HL-60 (cell line): ENCODE data around the gene TTC8.

ENCODE experiments used
- DNase-seq, 2 experiments: peaks; one replicate each; pipeline ENCODE4 v3.0.0-alpha.2; 2010 to 2020; ENCODE audit warnings: low read depth in 1 of 2, low spot score in 1 of 2
- H3K27ac ChIP-seq: fragments of 250-450 bp; sonication (Bioruptor Pico); replicated peaks from 2 replicates; pipeline ENCODE4 v1.5.1; 2020; ENCODE audit warnings: mild to moderate bottlenecking, moderate library complexity
- H3K27me3 ChIP-seq: fragments of 250-450 bp; sonication (Bioruptor Pico); 2 replicates; pipeline ENCODE4 v1.5.1; 2021; ENCODE audit warnings: mild to moderate bottlenecking, moderate library complexity; ENCODE audit not compliant: insufficient read depth, poor library complexity, severe bottlenecking
- H3K4me3 ChIP-seq: replicated peaks from 2 replicates; pipeline ENCODE4 v1.5.1; 2011; ENCODE audit warnings: mild to moderate bottlenecking, control low read depth, low read length; ENCODE audit not compliant: insufficient read depth
- GABPA ChIP-seq: IDR thresholded peaks from 2 replicates; pipeline ENCODE4 v1.6.1; 2012; ENCODE audit warnings: low read depth
- POLR2AphosphoS5 ChIP-seq: IDR thresholded peaks from 2 replicates; pipeline ENCODE4 v1.6.1; 2012; ENCODE audit warnings: low read depth
- SPI1 ChIP-seq: IDR thresholded peaks from 2 replicates; pipeline ENCODE4 v1.6.1; 2012; ENCODE audit warnings: low read depth, mild to moderate bottlenecking, borderline replicate concordance
- TF ChIP-seq, protein P1 (sequence below): IDR thresholded peaks from 2 replicates; pipeline ENCODE4 v1.6.1; 2012; ENCODE audit warnings: low read depth; ENCODE audit not compliant: insufficient replicate concordance
- TF ChIP-seq, protein P2 (sequence below): IDR thresholded peaks from one replicate; pipeline ENCODE4 v1.5.1; 2011; ENCODE audit warnings: low read length, control low read depth, inconsistent platforms; ENCODE audit not compliant: insufficient read depth

Gene TTC8

DNA sequence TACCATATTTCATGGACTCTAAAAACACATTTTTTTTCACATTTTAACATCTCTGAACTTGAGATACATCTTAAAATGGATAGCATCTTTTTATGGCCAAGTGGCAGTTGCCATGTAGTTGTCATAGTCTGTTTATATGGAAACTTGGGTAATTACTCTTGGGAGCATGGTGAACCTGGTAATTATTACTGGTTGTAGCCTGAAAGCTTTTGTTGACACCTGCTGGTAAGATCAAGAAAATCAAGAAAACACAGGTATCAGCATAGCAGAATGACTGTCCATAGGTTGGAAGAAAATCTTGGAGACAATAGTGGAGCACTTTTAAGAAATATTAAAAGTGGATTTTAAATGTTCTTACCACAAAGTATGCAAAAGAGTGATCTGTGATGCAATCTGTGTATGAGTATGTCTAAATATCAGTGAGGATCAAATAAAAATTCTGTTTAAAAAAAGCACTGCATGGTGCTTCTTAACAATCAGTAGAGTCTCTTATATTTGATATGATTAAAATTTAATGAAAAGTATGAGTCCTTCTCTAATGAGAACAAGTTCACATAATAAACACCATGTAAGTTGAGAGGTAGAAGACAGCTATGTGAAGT is 44.2 kb downstream of the TTC8 start:
- peak in 1 of 2 experiments; percentile 4 for DNase-seq
- TF ChIP-seq, protein P1, sequence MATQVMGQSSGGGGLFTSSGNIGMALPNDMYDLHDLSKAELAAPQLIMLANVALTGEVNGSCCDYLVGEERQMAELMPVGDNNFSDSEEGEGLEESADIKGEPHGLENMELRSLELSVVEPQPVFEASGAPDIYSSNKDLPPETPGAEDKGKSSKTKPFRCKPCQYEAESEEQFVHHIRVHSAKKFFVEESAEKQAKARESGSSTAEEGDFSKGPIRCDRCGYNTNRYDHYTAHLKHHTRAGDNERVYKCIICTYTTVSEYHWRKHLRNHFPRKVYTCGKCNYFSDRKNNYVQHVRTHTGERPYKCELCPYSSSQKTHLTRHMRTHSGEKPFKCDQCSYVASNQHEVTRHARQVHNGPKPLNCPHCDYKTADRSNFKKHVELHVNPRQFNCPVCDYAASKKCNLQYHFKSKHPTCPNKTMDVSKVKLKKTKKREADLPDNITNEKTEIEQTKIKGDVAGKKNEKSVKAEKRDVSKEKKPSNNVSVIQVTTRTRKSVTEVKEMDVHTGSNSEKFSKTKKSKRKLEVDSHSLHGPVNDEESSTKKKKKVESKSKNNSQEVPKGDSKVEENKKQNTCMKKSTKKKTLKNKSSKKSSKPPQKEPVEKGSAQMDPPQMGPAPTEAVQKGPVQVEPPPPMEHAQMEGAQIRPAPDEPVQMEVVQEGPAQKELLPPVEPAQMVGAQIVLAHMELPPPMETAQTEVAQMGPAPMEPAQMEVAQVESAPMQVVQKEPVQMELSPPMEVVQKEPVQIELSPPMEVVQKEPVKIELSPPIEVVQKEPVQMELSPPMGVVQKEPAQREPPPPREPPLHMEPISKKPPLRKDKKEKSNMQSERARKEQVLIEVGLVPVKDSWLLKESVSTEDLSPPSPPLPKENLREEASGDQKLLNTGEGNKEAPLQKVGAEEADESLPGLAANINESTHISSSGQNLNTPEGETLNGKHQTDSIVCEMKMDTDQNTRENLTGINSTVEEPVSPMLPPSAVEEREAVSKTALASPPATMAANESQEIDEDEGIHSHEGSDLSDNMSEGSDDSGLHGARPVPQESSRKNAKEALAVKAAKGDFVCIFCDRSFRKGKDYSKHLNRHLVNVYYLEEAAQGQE = no peak
- TF ChIP-seq GABPA (no peak), POLR2AphosphoS5 (no peak), SPI1 (no peak)
- TF ChIP-seq, protein P2, sequence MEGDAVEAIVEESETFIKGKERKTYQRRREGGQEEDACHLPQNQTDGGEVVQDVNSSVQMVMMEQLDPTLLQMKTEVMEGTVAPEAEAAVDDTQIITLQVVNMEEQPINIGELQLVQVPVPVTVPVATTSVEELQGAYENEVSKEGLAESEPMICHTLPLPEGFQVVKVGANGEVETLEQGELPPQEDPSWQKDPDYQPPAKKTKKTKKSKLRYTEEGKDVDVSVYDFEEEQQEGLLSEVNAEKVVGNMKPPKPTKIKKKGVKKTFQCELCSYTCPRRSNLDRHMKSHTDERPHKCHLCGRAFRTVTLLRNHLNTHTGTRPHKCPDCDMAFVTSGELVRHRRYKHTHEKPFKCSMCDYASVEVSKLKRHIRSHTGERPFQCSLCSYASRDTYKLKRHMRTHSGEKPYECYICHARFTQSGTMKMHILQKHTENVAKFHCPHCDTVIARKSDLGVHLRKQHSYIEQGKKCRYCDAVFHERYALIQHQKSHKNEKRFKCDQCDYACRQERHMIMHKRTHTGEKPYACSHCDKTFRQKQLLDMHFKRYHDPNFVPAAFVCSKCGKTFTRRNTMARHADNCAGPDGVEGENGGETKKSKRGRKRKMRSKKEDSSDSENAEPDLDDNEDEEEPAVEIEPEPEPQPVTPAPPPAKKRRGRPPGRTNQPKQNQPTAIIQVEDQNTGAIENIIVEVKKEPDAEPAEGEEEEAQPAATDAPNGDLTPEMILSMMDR = no peak
- Histone ChIP-seq H3K4me3 (no peak overlapping the region), H3K27me3 (no peaks in the 10 kb centered on the region), H3K27ac (no peak overlapping the region)

DNA sequence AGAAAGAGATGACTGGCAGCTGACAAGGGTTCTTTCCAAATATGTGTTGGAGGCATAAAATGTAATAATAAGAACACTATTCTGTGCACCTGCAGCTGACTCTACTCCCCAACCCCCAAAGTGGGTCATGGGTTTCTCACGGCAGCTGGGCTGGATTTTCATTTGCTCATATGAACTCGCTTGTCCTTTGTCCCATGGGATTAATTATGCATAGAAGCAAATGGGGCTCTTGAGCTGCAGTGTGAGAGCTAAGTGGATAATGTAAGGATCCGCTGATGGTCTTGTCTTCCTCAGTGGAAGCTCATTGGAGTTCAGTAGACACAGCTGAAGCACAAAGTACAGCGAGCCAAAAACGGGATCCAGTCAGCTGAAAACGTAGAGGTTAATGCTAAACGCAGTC is 46.3 kb downstream of the TTC8 start:
- TF ChIP-seq SPI1 (no peak), GABPA (no peak), POLR2AphosphoS5 (no peak)
- TF ChIP-seq, protein P2 = no peak
- TF ChIP-seq, protein P1 = no peak
- no peak overlapping the region for H3K27ac ChIP-seq
- no peak overlapping the region for H3K4me3 ChIP-seq
- H3K27me3 ChIP-seq = no peaks in the 10 kb centered on the region
- no peak for DNase-seq

DNA sequence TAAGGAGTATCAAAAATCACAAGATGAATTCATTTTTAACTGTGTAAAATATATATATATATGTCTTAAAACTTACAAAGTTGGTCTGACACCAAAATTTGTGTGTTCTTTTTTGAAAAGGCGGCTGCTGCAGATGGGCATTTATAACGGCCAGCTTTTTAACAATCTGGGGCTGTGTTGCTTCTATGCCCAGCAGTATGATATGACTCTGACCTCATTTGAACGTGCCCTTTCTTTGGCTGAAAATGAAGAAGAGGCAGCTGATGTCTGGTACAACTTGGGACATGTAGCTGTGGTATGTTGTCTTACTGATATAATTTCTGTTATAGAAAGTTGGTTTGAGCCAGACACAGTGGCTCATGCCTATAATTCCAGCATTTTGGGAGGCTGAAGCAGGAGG is 47.0 kb downstream of the TTC8 start:
- no peak for TF ChIP-seq POLR2AphosphoS5
- TF ChIP-seq, protein P2 = no peak
- TF ChIP-seq GABPA = no peak
- no peak for TF ChIP-seq SPI1
- TF ChIP-seq, protein P1 = no peak
- no peak overlapping the region for H3K4me3 ChIP-seq
- H3K27me3 ChIP-seq = no peaks in the 10 kb centered on the region
- no peak overlapping the region for H3K27ac ChIP-seq
- DNase-seq = no peak
